GM21529 (cell line): Measurements from ENCODE around the gene PANK4.
"Not testable (repeated sequence)": the region's sequence is repeated elsewhere in the genome, so short reads cannot be mapped to it uniquely, and the experiment has no call there.

ENCODE experiments used
- ATAC-seq: cut with Tn5 transposase; IDR thresholded peaks from one replicate; pipeline ENCODE4 v1.9.1; 2021; ENCODE audit not compliant: unreplicated experiment

The PANK4 gene

GRCh38 chr1:2466958-2467554, 59.3 kb downstream of the PANK4 start:
- no peak for ATAC-seq

GRCh38 chr1:2466270-2466665, 60.1 kb downstream of the PANK4 start:
- no peak for ATAC-seq

GRCh38 chr1:2465371-2466269, 60.8 kb downstream of the PANK4 start:
- ATAC-seq = no peak

- no peak for ATAC-seq
Observed at GRCh38 chr1:2463396-2463795, 63.0 kb downstream of the PANK4 start.

GRCh38 chr1:2462819-2463218, 63.6 kb downstream of the PANK4 start:
- ATAC-seq = no peak

- ATAC-seq = no peak
Observed at GRCh38 chr1:2460996-2461751, 65.2 kb downstream of the PANK4 start.

- no peak for ATAC-seq
Observed at GRCh38 chr1:2460203-2460602, 66.2 kb downstream of the PANK4 start.

GRCh38 chr1:2459757-2460156, 66.6 kb downstream of the PANK4 start:
- ATAC-seq = no peak

- not testable (repeated sequence) for ATAC-seq
Observed at GRCh38 chr1:2459102-2459753, 67.2 kb downstream of the PANK4 start.

- no peak for ATAC-seq
Observed at GRCh38 chr1:2458687-2459086, 67.7 kb downstream of the PANK4 start.
